CD4-positive, alpha-beta T cell treated with Interleukin-4 for 4 hours (primary cell): ENCODE data around the gene SULT1A3.
"Not testable (repeated sequence)": the region's sequence is repeated elsewhere in the genome, so short reads cannot be mapped to it uniquely, and the experiment has no call there.

ENCODE experiments used
- DNase-seq: peaks from one replicate; pipeline ENCODE4 v3.0.0-alpha.2; 2020

The SULT1A3 gene

DNA sequence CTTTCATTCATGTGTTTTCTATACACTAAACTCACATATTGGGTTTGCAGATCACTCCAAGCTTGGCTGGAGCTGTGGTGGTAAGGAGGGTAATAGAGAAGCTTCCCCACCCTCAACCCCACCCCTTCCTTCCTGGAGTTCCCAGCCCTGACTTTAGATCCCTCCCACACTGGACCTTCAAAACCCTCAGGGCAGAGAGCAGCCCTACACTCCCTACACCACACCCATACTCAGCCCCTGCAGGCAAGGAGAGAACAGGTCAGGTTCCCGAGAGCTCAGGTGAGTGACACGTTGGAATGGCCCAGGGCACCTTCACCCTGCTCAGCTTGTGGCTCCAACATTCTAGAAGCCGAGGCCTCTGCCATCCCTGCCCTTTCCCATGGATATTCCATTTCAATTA is at the start of gene SULT1A3:
TSS of gene SULT1A3 (plus strand) at position 207 of the 400 bp plus-strand sequence. CDS start 1,474 bp downstream, outside the sequence.
- not testable (repeated sequence) for DNase-seq

- no peak for DNase-seq
Measured at GRCh38 chr16:30151091-30151490, 48.0 kb upstream of the SULT1A3 start.

GRCh38 chr16:30152517-30152916 is 46.5 kb upstream of the SULT1A3 start:
- no peak for DNase-seq

- no peak for DNase-seq
Measured at GRCh38 chr16:30155188-30155587, 43.9 kb upstream of the SULT1A3 start.

DNA sequence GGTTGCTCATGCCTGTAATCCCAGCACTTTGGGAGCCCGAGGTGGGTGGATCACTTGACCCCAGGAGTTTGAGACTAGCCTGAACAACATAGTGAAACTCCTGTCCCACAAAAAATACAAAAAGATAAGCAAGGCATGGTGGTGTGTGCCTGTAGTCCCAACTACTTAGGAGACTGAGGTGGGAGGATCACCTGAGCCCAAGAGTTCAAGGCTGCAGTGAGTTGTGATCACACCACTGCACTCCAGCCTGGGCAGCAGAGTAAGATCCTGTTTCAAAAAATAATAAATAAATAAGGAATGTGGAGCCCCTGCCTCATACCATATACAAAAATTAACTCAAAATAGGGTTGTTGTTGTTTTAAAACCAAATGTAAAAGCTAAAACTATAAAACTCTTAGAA is 41.8 kb upstream of the SULT1A3 start:
- DNase-seq, result no peak

DNA sequence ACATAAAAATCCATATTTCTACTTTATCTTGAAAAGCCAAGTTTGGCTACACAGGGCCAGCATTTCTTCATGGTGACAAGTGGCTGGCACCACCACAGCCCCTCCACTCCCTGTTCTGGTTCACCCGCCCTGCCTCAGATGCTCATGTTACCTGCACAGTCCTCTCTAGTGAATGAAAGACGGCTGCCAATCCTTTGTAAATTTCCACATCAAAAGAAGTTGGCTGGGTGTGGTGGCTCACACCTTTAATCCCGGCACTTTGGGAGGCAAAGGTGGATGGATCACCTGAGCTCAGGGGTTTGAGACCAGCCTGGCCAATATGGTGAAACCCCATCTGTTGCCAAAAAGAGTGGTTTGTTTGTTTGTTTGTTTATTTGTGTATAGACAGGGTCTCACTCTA is 35.5 kb upstream of the SULT1A3 start:
- DNase-seq, result no peak

GRCh38 chr16:30166202-30166902 is 32.7 kb upstream of the SULT1A3 start:
- peak; percentile 34 for DNase-seq

GRCh38 chr16:30168746-30169145 is 30.3 kb upstream of the SULT1A3 start:
- not testable (repeated sequence) for DNase-seq

GRCh38 chr16:30169416-30169815 is 29.6 kb upstream of the SULT1A3 start:
- not testable (repeated sequence) for DNase-seq

- DNase-seq, result not testable (repeated sequence)
Measured at GRCh38 chr16:30170145-30170544, 28.9 kb upstream of the SULT1A3 start.

- no peak for DNase-seq
Measured at GRCh38 chr16:30173054-30173453, 26.0 kb upstream of the SULT1A3 start.

GRCh38 chr16:30176876-30177275 is 22.2 kb upstream of the SULT1A3 start:
- DNase-seq, result not testable (repeated sequence)

DNA sequence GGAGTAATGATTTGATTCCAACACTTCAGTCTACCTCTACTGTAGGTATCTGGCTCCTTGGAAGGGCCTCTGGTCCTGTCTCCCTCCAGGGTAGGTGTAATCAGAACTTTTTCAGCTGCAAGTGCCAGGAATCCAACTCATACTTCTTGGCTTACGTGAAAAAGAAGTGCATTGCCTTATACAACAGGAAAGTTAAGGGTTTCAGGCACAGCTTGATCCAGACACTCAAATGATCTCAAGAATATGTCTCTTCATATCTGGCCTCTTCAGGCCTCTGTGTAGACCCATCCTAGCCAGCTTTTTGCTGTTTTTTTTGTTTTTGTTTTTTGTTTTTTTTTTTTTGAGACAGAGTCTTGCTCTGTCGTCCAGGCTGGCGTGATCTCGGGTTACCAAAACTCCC is 19.9 kb upstream of the SULT1A3 start:
- no peak for DNase-seq

- DNase-seq, result no peak
Measured at GRCh38 chr16:30179931-30180330, 19.1 kb upstream of the SULT1A3 start.

DNA sequence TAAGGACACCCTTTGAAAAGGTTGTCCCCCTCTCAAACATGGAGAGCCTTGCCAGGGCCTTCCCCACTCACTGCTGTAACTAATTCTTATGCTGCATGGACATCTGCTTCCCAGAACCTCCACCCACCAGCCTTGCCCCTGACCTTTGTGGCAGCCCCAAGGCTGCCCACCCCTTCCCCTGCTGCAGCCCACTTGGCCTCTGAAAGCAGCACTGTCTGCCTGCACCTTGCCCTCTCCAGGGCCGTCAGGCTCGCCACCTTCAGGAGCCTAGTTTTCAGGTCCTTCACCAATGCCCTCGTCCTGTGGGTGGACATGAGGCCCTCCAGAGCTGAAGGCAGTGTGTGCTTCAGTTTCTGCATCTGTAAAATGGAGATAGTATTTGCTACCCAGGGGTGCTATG is 18.3 kb upstream of the SULT1A3 start:
- DNase-seq, result no peak

DNA sequence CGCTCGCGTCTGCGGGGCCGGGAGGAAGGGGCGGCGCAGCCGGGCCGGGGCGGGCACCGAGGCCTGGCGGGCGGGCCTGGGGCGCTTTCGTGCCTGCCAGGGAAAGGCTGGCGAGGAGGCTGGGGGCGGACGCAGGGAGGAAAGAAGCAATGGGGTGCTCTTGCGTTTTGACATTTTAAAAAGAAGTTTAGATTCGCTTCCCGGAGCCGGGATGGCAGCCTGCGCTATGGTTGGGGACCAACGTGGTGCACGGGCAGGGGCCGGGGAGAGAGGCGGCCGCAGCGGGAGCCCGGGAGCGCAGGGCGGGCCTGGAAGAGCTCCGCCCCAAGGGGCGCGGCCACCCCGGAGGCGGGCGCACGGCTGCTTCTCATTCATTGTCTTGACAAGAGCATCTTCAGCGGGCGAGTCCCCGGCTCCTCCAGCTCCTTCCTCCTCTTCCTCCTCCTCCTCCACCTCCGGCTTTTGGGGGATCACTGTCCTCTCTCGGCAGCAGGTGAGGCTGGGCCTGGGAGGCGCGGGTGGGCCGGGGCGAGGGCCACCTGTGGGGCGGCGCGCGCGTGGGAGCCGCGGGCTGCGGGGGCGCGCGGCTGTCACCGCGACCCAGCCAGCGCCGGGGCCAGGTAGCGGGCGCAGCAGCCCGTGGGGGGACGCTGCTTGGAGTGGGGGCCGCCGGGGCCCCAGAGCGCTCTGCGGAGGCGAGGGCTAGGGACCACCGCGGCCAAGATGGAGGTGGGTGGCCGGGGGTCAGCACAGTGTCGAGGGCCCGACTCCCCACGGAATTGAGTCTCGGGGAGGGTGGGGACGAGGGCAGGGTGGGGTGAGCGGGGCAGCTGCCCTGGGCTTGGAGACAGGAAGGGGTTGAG is 15.6 kb upstream of the SULT1A3 start, which contains the start of gene CORO1A:
TSS of gene CORO1A (plus strand) at position 370 of the 863 bp plus-strand sequence. CDS start 1,608 bp downstream, outside the sequence.
- DNase-seq, result peak; percentile 73

DNA sequence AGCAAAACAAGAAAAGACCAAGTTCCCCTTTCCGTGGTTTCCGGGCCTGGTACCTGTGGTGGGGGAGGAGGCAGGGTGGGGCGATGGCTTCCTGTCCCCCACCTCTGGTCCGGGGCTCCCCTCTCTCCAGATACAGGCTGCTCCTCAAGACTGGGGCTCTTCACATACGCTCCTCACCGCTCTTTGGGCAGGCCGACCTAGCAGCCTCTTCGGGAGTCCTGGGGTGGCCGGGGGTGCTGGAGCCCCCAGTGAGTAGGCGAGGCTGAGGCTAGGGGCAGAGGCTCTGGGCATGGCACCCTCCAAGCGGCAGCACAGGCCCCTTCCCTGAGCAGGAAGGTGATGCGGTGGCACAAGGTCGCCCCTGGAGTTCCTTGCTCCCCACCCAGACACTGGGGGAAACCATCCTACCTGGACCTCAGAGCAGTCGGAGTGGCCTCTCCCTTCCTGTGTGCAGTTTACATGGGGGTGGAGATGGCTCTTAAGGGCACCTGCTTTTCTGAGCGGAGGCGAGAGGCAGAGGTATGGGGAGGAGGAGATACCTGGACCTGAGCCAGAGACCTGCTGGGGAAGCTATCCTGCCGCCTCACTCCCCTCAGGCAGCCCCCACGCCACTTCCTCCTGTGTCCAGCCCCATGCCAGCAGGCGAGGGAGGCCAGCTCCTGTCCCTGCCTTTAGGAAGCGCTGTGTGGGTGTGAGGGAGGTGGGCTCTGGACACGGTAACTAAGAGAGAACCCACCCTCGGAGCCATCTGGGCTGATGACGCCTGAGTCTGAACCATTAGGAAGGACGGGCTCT is 14.8 kb upstream of the SULT1A3 start:
- DNase-seq, result peak; percentile 88

- DNase-seq, result peak; percentile 19
Measured at GRCh38 chr16:30184891-30185682, 14.0 kb upstream of the SULT1A3 start.

DNA sequence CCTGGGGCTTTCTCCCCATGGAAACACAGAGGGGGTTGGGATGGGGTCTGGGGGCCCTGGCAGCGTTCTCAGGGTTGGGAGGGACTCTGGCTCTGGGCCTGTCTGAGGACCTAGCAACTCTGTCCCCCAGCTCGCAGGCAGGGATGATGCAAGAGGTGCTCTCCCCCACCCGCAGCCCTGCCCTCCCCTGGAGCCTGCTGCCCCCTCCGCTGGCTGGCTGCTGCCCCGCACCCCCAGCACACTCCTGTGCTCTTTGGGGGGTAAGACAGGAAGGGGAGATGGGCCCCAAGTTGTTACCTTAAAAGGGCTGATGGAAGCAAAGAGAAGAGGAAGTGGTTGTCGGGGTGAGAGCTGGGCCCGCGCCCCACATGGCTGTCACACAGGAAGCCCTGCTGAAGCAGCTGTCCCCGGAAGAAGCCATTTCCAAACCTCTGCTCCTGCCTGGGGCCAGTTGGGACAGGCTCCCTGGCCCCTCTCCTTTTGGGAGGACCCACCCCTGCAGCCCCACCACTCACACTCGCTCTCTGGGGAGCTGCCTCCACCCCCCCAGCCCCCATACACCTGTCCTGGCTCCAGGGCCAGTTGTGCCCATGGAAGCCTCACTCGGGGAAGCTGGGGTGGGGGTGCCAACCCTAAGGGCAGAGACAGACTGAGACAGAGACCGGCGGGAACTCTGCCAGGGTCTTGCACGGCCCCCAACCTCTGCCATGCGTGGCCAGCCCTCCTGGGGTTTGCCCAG is 13.2 kb upstream of the SULT1A3 start:
- peak; percentile 92 for DNase-seq

DNA sequence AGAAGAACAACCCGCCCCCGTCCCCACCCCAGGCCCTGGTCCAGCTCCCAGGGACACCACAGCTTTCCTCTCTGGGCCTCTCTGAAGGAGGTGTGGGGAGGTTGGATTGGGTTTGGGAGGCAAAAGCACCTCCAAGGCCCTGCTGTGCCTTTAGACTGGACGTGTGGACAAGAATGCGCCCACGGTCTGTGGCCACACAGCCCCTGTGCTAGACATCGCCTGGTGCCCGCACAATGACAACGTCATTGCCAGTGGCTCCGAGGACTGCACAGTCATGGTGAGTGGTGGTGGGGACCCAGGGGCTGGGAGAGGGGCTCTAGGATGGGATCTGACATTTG is 12.6 kb upstream of the SULT1A3 start:
- no peak for DNase-seq

- peak; percentile 81 for DNase-seq
Measured at GRCh38 chr16:30186782-30187555, 12.1 kb upstream of the SULT1A3 start.
